GM21390 (cell line): ENCODE results near the gene UNC93B1.

Source experiments
- ATAC-seq: cut with Tn5 transposase; IDR thresholded peaks from one replicate; pipeline ENCODE4 v1.9.1; 2021; ENCODE audit not compliant: unreplicated experiment

UNC93B1 gene

DNA sequence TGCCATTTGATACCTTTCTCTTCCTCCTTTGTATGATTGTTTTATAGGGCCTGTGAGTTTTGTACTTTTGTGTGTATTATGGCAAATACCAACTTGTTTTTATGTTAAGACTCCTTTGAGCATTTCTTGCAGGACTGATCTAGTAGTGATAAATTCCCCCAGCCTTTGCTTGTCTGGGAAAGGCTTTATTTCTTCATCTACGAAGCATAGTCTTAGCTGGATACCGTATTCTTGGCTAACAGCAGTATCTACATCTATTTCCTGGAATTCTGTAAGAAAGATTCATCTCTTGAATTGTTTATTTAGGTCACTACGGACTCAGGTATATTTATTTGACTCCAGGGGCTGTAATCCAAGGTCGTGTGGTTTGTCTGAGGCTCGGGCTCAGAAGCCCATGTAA, 20.6 kb upstream of the UNC93B1 start:
- no peak for ATAC-seq

DNA sequence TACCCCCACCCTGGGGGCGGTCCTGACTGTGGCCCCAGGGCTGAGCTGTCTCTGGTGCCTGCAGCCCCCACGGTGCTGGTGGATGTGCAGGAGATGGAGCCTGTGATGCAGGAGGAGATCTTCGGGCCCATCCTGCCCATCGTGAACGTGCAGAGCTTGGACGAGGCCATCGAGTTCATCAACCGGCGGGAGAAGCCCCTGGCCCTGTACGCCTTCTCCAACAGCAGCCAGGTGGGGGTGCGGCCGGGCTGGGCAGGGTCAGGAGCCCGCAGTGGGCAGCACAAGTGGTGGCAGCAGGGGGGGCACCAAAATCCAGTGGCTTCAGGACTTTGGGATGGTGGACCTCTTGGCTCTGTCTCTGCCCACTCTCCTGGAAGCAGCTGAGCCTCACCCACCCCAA, 18.6 kb upstream of the UNC93B1 start:
- ATAC-seq: no peak

GRCh38 chr11:68021167-68021787, 17.4 kb upstream of the UNC93B1 start:
- ATAC-seq: no peak

- ATAC-seq: no peak
Observed at GRCh38 chr11:68020575-68020974, 16.7 kb upstream of the UNC93B1 start.

DNA sequence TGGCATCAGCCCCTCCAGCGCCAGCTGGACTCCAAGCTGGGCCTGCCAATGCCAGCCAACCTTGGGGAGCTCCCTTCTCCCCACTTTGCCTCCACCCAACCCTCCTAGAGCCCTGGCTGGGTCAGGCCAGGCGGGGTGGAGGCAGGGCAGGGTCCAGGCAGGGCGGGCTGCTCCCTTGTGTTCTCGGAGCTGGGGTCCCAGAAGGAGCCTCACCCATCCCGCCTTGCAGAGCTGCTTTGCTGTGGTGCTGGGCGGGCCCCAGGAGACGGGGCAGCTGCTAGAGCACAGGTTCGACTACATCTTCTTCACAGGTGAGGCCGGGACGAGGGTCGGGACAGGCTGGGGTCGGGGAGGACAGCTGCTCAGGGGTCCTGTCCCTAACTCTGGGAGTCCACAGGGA, 15.6 kb upstream of the UNC93B1 start:
- no peak for ATAC-seq

GRCh38 chr11:68018730-68019190, 14.9 kb upstream of the UNC93B1 start:
- no peak for ATAC-seq

- ATAC-seq: no peak
Observed at GRCh38 chr11:68017980-68018729, 14.3 kb upstream of the UNC93B1 start.

- ATAC-seq: no peak
Observed at GRCh38 chr11:68016904-68017817, 13.3 kb upstream of the UNC93B1 start.

DNA sequence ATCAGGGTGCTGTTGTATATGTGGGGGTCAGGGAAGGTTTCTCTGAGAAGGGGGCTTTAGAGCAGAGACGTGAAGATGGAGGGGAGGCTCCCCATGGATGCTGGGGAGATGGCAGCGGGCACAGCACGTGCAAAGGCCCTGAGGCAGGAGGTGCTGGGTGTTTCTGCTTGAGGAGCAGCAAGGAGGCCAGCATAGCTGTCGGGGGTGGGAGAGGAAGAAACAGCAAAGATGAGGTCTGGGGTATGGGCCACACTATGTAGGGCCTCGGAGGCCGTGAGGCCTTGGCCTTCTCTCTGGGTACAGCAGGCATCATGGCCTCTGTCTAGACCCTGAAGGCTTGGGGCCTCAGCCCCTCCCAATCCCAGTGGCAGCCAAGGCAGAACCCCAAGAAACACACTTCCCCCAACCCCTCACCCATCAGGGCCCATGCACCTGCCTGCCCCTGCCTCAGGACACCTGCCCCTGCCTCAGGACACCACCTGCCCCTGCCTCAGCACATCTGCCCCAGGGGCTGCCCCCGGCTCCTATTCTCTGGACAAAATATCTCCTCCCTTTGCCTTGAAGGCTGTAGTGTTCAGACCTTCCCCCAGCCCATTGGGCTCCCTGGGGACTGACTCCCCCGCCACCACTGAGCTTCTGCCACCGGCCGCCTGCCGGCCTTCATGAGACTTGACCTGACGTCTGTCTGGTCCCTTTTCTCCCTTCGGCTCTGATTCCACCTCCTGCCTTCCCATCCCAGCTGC, 12.4 kb upstream of the UNC93B1 start:
- no peak for ATAC-seq

DNA sequence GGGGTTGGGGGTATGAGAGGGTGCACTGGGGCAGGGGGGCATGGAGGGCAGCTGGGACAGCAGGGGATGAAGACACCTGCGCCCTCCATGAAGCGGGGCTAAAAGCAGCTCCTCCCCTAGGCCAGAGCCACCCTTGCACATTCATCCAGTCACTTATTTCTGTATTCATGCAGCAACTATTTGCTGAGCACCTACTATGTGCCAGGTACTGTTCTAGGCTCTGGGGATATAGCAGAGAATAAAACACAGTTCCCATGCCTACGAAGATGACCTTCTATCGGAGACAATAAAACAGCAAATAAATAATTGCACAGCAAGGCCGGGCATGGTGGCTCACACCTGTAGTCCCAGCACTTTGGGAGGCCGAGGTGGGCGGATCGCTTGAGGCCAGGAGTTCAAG, 11.6 kb upstream of the UNC93B1 start:
- no peak for ATAC-seq

DNA sequence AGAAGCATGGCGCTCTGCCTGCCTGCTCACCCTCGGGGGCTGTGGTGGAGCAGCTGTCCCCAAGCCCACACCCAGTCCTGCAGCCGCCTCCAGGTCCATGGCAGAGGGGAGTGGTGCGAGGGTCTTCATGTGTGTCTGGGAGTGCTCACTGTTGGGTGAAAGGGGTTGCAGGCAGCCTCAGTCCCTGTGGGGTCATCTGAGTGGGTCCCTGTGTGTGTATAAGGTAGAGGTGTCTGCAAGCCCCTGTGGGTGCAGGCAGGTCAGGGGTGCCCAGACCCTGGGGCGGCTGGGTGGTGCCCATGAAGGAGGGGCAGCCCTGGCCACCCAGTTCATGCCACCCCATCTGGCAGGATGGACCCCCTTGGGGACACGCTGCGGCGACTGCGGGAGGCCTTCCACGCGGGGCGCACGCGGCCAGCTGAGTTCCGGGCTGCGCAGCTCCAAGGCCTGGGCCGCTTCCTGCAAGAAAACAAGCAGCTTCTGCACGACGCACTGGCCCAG, 11.1 kb upstream of the UNC93B1 start:
- ATAC-seq: no peak

- no peak for ATAC-seq
Observed at GRCh38 chr11:68014157-68014946, 10.5 kb upstream of the UNC93B1 start.

GRCh38 chr11:68013611-68014156, 9.8 kb upstream of the UNC93B1 start:
- ATAC-seq: no peak

- no peak for ATAC-seq
Observed at GRCh38 chr11:68012843-68013610, 9.1 kb upstream of the UNC93B1 start.

- ATAC-seq: no peak
Observed at GRCh38 chr11:68012044-68012842, 8.3 kb upstream of the UNC93B1 start.

GRCh38 chr11:68011051-68011943, 7.4 kb upstream of the UNC93B1 start:
- ATAC-seq: no peak
